HepG2 (cell line): Measurements from ENCODE around the gene ICE1. TPM values are rescaled to one million over a fixed set of nuclear protein-coding genes. Genes with fewer than 3 reads are reported as not detected.

Experiments used
- ATAC-seq: fragments of 200-7000 bp; cut with Tn5 transposase; 3 replicates; pipeline ENCODE4 v1.9.1; 2020; ENCODE audit warnings: mild to moderate bottlenecking, moderate library complexity
- BruUV-seq: library from RNA; stranded (reverse); fragments of 400-500 nt; replicated peaks from 2 replicates; lab custom pipeline; 2021; lab: Mats Ljungman, UMichigan
- CTCF ChIA-PET: fragments of 300-600 bp; formaldehyde crosslinking; extraction: SDS; loops from one replicate; lab custom pipeline; 2021; ENCODE audit warnings: low total read pairs, inconsistent platforms, low intra/inter-chr PET ratio; lab: Yijun Ruan, JAX
- POLR2A ChIA-PET: fragments of 350-600 bp; sonication (Branson Sonifier 250); formaldehyde crosslinking; loops from one replicate; lab custom pipeline; 2020; ENCODE audit warnings: antibody characterized with exemption, inconsistent platforms; lab: Yijun Ruan, JAX
- DNase-seq: peaks from one replicate; pipeline ENCODE4 v3.0.0-alpha.2; 2015; ENCODE audit warnings: low spot score
- FAIRE-seq: peaks from 3 replicates; lab custom pipeline; 2011; peaks lifted over from hg19 to GRCh38; lab: Jason Lieb, UNC
- H2AFZ ChIP-seq: one replicate; pipeline ENCODE4 v1.6.1; 2011; ENCODE audit warnings: low read length, inconsistent platforms
- H3K27ac ChIP-seq: fragments of 300-600 bp; 3 replicates; pipeline ENCODE4 v1.8.0; 2011; ENCODE audit warnings: mixed run types, mild to moderate bottlenecking, mixed read lengths, low read length, inconsistent platforms; ENCODE audit not compliant: insufficient read depth; ENCODE audit errors: extremely low read length
- H3K27me3 ChIP-seq, 2 experiments: fragments of 200-600 bp in 1 of 2; 2 replicates in 1 of 2; 3 replicates in 1 of 2; pipeline versions ENCODE4 v1.6.0 to v1.8.0; 2011; ENCODE audit warnings: low read length in 2 of 2, mild to moderate bottlenecking in 2 of 2, moderate library complexity in 2 of 2, inconsistent platforms in 1 of 2; ENCODE audit not compliant: insufficient read depth in 2 of 2, control insufficient read depth in 1 of 2
- H3K36me3 ChIP-seq, 2 experiments: fragments of 200-600 bp in 1 of 2; replicated peaks in 1 of 2; 2 replicates in 1 of 2; 3 replicates in 1 of 2; pipeline versions ENCODE4 v1.5.1 to v1.8.0; 2011; ENCODE audit warnings: low read length in 2 of 2, inconsistent platforms in 1 of 2; ENCODE audit not compliant: insufficient read depth in 2 of 2, control insufficient read depth in 1 of 2
- H3K4me1 ChIP-seq: 2 replicates; pipeline ENCODE4 v1.5.1; 2012; ENCODE audit warnings: low read length, inconsistent platforms; ENCODE audit not compliant: insufficient read depth
- H3K4me2 ChIP-seq: 2 replicates; pipeline ENCODE4 v1.6.0; 2011; ENCODE audit warnings: low read depth, low read length, inconsistent platforms
- H3K4me3 ChIP-seq, 3 experiments: fragments of 200-600 bp in 1 of 3; sonication (generic), shearing (Covaris generic) in 1 of 3; replicated peaks in 1 of 3; 2 replicates each; pipeline ENCODE4 v1.5.1; 2011 to 2016; ENCODE audit warnings: low read length in 3 of 3, inconsistent platforms in 2 of 3, low read depth in 2 of 3, mild to moderate bottlenecking in 2 of 3, control low read depth in 1 of 3, mixed read lengths in 1 of 3; ENCODE audit not compliant: insufficient read depth in 1 of 3
- H3K79me2 ChIP-seq: one replicate; pipeline ENCODE4 v1.6.1; 2011; ENCODE audit warnings: low read length, inconsistent platforms; ENCODE audit not compliant: insufficient read depth
- H3K9ac ChIP-seq: 2 replicates; pipeline ENCODE4 v1.6.0; 2011; ENCODE audit warnings: mild to moderate bottlenecking, low read depth, low read length, inconsistent platforms; ENCODE audit not compliant: insufficient read depth
- H3K9me3 ChIP-seq: 2 replicates; pipeline ENCODE4 v1.5.1; 2012; ENCODE audit warnings: mild to moderate bottlenecking, low read length
- H4K20me1 ChIP-seq: 2 replicates; pipeline ENCODE4 v1.6.0; 2011; ENCODE audit warnings: inconsistent platforms, mild to moderate bottlenecking, low read length, moderate library complexity; ENCODE audit not compliant: insufficient read depth
- ELF3 ChIP-seq: IDR thresholded peaks from 2 replicates; pipeline ENCODE4 v1.6.1; 2016; ENCODE audit warnings: missing genetic modification reagents, missing compliant biosample characterization
- FOXC1 ChIP-seq: sonication (generic); formaldehyde crosslinking; IDR thresholded peaks from 2 replicates; pipeline ENCODE4 v1.8.0; 2022; ENCODE audit warnings: mild to moderate bottlenecking, missing genetic modification reagents, borderline replicate concordance
- GMEB1 ChIP-seq: sonication (generic); formaldehyde crosslinking; IDR thresholded peaks from 2 replicates; pipeline ENCODE4 v1.5.1; 2020; ENCODE audit warnings: missing genetic modification reagents, mild to moderate bottlenecking, borderline replicate concordance
- GPBP1L1 ChIP-seq: sonication (generic); formaldehyde crosslinking; IDR thresholded peaks from 2 replicates; pipeline ENCODE4 v1.5.0; 2020; ENCODE audit warnings: mild to moderate bottlenecking, missing genetic modification reagents
- JUN ChIP-seq: sonication (generic); formaldehyde crosslinking; IDR thresholded peaks from 2 replicates; pipeline ENCODE4 v1.4.0; 2020; ENCODE audit warnings: mild to moderate bottlenecking, missing genetic modification reagents
- LCORL ChIP-seq, 2 experiments: fragments of 450-650 bp in 1 of 2; sonication (generic) in 1 of 2; formaldehyde crosslinking in 1 of 2; IDR thresholded peaks; 2 replicates each; pipeline versions ENCODE4 v1.5.0 to v1.6.1; 2017 to 2020; ENCODE audit warnings: antibody characterized with exemption in 1 of 2, missing genetic modification reagents in 1 of 2
- MNT ChIP-seq: fragments of 450-650 bp; IDR thresholded peaks from 2 replicates; pipeline ENCODE4 v1.6.1; 2016
- ZC3H4 ChIP-seq: sonication (generic); formaldehyde crosslinking; IDR thresholded peaks from 2 replicates; pipeline ENCODE4 v1.4.0; 2020; ENCODE audit warnings: missing genetic modification reagents, borderline replicate concordance
- WGBS: methylation state at CpG from one replicate; pipeline ENCODE4 v1.1.6; 2017; ENCODE audit warnings: low lambda C conversion rate; 5-methylcytosine and 5-hydroxymethylcytosine counted together
- in situ Hi-C: cut with HindIII; loops from 2 replicates; pipeline ENCODE4 v1.10.0; 2017; ENCODE audit warnings: low pct_unique_long_range_greater_than_20kb; ENCODE audit not compliant: extremely low pct_ligation_motif_present
- intact Hi-C: fragments of 100-400 bp; cut with micrococcal nuclease; formaldehyde crosslinking; loops from one replicate; pipeline ENCODE4 v1.10.0; 2022; ENCODE audit not compliant: unreplicated experiment
- polyA plus RNA-seq, 8 experiments: library from polyadenylated mRNA; depleted of rRNA in 3 of 8; stranded (reverse) in 7 of 8; unstranded in 1 of 8; fragments of >200 nt; fragmentation: Illumina TruSeq in 4 of 8; extraction: Trizol in 4 of 8; gene quantifications; 2 replicates each; pipeline versions ENCODE4 v1.2.1 to v1.2.3, GENCODE V29; 2011 to 2016; ENCODE audit warnings: low read depth in 4 of 8, missing spikeins in 1 of 8, mixed read lengths in 1 of 8; ENCODE audit not compliant: insufficient read depth in 1 of 8
- total RNA-seq, 5 experiments: library from RNA; depleted of rRNA; stranded (reverse); fragments of >200 nt; fragmentation: Illumina TruSeq; extraction: Trizol; gene quantifications; 2 replicates each; pipeline ENCODE4 v1.2.3, GENCODE V29; 2016; ENCODE audit warnings: low read depth in 1 of 5
- TF ChIP-seq, protein P1 (sequence below): sonication (generic); formaldehyde crosslinking; IDR thresholded peaks from 2 replicates; pipeline ENCODE4 v1.5.0; 2020; ENCODE audit warnings: mild to moderate bottlenecking, missing genetic modification reagents, borderline replicate concordance

The ICE1 gene
- total and polyA plus RNA-seq, 2 of the 13 experiments (the other 11 are each of a cell fraction or from before 2014, with no cell fraction given), result 9.1 to 27.6 TPM

DNA sequence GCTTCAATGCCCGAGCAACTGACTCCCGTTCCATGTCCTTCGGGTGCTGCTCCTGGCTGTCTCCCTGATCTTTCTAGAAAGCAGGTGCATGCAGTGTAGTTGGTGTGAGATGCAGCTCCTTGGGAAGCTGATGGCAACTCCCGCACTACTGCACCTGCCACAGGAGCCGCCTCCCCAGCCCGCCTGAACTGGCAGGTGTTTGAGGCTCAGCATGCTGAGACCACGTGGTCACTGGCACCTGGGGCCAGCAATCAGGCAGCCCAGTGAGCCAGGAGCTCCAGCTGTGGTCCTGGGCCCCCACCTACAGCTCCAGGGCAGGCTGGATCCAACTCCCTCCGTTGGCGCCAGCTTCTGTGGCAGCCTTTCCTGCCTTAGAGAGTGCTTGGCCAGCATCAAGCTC is 111.5 kb downstream of the ICE1 start:
- ChIA-PET CTCF (no interaction called here), POLR2A (no interaction called here)
- ATAC-seq (no peak), FAIRE-seq (no peak), DNase-seq (no peak)
- H3K4me3 ChIP-seq, result no peak overlapping the region
- no peak overlapping the region for H3K9ac ChIP-seq
- no peaks in the 10 kb centered on the region for H3K4me1 ChIP-seq
- H3K27me3 ChIP-seq, result peaks cover 1 to 39% of the 10 kb centered on the region in 2 experiments; a peak in 4 of 5 replicates
- H3K27ac ChIP-seq, result no peak overlapping the region
- TF ChIP-seq GMEB1 (CRISPR knock-in tag), result no peak
- TF ChIP-seq FOXC1 (CRISPR knock-in tag), result no peak
- no peak for TF ChIP-seq JUN (CRISPR knock-in tag)
- TF ChIP-seq, protein P1, sequence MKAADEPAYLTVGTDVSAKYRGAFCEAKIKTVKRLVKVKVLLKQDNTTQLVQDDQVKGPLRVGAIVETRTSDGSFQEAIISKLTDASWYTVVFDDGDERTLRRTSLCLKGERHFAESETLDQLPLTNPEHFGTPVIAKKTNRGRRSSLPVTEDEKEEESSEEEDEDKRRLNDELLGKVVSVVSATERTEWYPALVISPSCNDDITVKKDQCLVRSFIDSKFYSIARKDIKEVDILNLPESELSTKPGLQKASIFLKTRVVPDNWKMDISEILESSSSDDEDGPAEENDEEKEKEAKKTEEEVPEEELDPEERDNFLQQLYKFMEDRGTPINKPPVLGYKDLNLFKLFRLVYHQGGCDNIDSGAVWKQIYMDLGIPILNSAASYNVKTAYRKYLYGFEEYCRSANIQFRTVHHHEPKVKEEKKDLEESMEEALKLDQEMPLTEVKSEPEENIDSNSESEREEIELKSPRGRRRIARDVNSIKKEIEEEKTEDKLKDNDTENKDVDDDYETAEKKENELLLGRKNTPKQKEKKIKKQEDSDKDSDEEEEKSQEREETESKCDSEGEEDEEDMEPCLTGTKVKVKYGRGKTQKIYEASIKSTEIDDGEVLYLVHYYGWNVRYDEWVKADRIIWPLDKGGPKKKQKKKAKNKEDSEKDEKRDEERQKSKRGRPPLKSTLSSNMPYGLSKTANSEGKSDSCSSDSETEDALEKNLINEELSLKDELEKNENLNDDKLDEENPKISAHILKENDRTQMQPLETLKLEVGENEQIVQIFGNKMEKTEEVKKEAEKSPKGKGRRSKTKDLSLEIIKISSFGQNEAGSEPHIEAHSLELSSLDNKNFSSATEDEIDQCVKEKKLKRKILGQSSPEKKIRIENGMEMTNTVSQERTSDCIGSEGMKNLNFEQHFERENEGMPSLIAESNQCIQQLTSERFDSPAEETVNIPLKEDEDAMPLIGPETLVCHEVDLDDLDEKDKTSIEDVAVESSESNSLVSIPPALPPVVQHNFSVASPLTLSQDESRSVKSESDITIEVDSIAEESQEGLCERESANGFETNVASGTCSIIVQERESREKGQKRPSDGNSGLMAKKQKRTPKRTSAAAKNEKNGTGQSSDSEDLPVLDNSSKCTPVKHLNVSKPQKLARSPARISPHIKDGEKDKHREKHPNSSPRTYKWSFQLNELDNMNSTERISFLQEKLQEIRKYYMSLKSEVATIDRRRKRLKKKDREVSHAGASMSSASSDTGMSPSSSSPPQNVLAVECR, result no peak
- no peak for TF ChIP-seq ZC3H4 (CRISPR knock-in tag)
- TF ChIP-seq ELF3 (CRISPR knock-in tag), result no peak
- TF ChIP-seq LCORL (IDR thresholded peaks at IDR 0.05), result no peak
- no peak for TF ChIP-seq LCORL (CRISPR knock-in tag; IDR thresholded peaks at IDR 0.05)
- 0 out of 2 replicates have a peak, but pooled peaks have one; percentile 20 for TF ChIP-seq MNT
- no peak for TF ChIP-seq GPBP1L1 (CRISPR knock-in tag)
- H2AFZ ChIP-seq, result no peak overlapping the region
- H4K20me1 ChIP-seq, result no peaks in the 10 kb centered on the region
- no peaks in the 10 kb centered on the region for H3K79me2 ChIP-seq
- no peaks in the 10 kb centered on the region for H3K9me3 ChIP-seq
- no peak overlapping the region for H3K4me2 ChIP-seq
- BruUV-seq, result no TSS peak
- in situ Hi-C loops (no loop called here), intact Hi-C loops (no loop called here)
- 60% methylated on average over 2 of the region's 9 CpGs for WGBS
- H3K36me3 ChIP-seq, result no peaks in the 10 kb centered on the region
